NOMO-1 (cell line): ENCODE results near the gene IL4.
"Not testable (repeated sequence)": the region's sequence is repeated elsewhere in the genome, so short reads cannot be mapped to it uniquely, and the experiment has no call there.

ENCODE experiments used
- DNase-seq, 2 experiments: peaks; one replicate each; lab custom pipeline; 2025; ENCODE audit not compliant: unreplicated experiment in 2 of 2; lab: John Stamatoyannopoulos, UW

The IL4 gene

GRCh38 chr5:132689513-132689912 is 15.7 kb downstream of the IL4 start:
- no peak for DNase-seq

GRCh38 chr5:132690156-132690555 is 16.4 kb downstream of the IL4 start:
- DNase-seq, result no peak

GRCh38 chr5:132691755-132692631 is 18.2 kb downstream of the IL4 start:
- DNase-seq, result not testable (repeated sequence)

GRCh38 chr5:132692632-132692967 is 18.8 kb downstream of the IL4 start:
- DNase-seq, result no peak

GRCh38 chr5:132695956-132696355 is 22.2 kb downstream of the IL4 start:
- no peak for DNase-seq

- DNase-seq, result no peak
Observed at GRCh38 chr5:132704875-132705274, 31.1 kb downstream of the IL4 start.

- DNase-seq, result peak in 1 of 2 experiments; percentile 7
Observed at GRCh38 chr5:132708645-132709044, 34.9 kb downstream of the IL4 start.

- peak in 1 of 2 experiments; percentile 37 for DNase-seq
Observed at GRCh38 chr5:132714456-132715307, 40.9 kb downstream of the IL4 start.

- no peak for DNase-seq
Observed at GRCh38 chr5:132718544-132719312, 44.9 kb downstream of the IL4 start.

- DNase-seq, result no peak
Observed at GRCh38 chr5:132725745-132726144, 52.0 kb downstream of the IL4 start.

- DNase-seq, result no peak
Observed at GRCh38 chr5:132729896-132730295, 56.1 kb downstream of the IL4 start.
